ENCODE results near the gene ZFYVE27.

DNA sequence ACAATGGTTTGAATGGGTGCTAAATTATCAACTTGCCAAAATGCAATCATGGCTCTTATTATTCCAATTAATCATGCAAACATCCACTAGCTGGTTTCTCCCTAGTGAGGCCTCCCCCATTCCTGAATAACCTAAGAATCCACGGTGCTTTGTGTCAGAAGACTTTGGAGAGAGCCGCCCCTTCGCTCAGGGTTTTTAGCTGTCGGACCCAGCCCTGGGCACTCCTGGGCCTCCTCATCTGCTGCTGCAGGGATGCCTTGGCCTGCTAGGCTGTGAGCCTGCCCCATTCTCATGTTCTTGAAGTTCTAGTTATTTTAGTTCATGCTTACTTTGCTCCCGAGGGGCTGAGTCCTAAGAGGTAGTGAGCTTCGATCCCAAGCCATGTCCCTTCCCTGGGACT, 69.0 kb downstream of the ZFYVE27 start:
- TF ChIP-seq FOS (IDR thresholded peaks at IDR 0.05; ENCODE audit: borderline replicate concordance, insufficient read depth, low read length) (no peak), MYC (IDR thresholded peaks at IDR 0.05; ENCODE audit: low read depth, low read length) (no peak), POLR2A (IDR thresholded peaks at IDR 0.05; ENCODE audit: low read depth, low read length) (no peak), POLR2AphosphoS5 (IDR thresholded peaks at IDR 0.05; ENCODE audit: insufficient read depth, low read depth, low read length) (no peak)
- TF ChIP-seq, protein P1, sequence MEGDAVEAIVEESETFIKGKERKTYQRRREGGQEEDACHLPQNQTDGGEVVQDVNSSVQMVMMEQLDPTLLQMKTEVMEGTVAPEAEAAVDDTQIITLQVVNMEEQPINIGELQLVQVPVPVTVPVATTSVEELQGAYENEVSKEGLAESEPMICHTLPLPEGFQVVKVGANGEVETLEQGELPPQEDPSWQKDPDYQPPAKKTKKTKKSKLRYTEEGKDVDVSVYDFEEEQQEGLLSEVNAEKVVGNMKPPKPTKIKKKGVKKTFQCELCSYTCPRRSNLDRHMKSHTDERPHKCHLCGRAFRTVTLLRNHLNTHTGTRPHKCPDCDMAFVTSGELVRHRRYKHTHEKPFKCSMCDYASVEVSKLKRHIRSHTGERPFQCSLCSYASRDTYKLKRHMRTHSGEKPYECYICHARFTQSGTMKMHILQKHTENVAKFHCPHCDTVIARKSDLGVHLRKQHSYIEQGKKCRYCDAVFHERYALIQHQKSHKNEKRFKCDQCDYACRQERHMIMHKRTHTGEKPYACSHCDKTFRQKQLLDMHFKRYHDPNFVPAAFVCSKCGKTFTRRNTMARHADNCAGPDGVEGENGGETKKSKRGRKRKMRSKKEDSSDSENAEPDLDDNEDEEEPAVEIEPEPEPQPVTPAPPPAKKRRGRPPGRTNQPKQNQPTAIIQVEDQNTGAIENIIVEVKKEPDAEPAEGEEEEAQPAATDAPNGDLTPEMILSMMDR (IDR thresholded peaks at IDR 0.05; ENCODE audit: extremely low read depth in 1 of 2, insufficient read depth in 1 of 2, low read depth in 1 of 2, low read length in 2 of 2), result no peak
